Activated CD4-positive, alpha-beta memory T cell treated with anti-CD3 and anti-CD28 coated beads, Interleukin-2, amount 10 ng/mL, durations not matched to agents 7 days and 5 days (primary cell): ENCODE results near the gene CYP26B1. TPM values are rescaled to one million over a fixed set of nuclear protein-coding genes. Genes with fewer than 3 reads are reported as not detected.

ENCODE experiments used
- CTCF ChIA-PET: fragments of 350-600 bp; sonication (Branson Sonifier 250); formaldehyde crosslinking; loops from one replicate; lab custom pipeline; 2021; ENCODE audit warnings: antibody characterized with exemption, inconsistent platforms; lab: Charles Lee
- POLR2A ChIA-PET: fragments of 350-600 bp; sonication (Branson Sonifier 250); formaldehyde crosslinking; loops from one replicate; lab custom pipeline; 2021; ENCODE audit warnings: antibody characterized with exemption; lab: Charles Lee
- DNase-seq: peaks from one replicate; pipeline ENCODE4 v3.0.0-alpha.2; 2020
- H3K27ac Mint-ChIP-seq: one replicate; pipeline ENCODE4 v1.8.0; 2021; ENCODE audit warnings: mild to moderate bottlenecking, mixed read lengths
- H3K27me3 Mint-ChIP-seq: one replicate; pipeline ENCODE4 v1.8.0; 2021; ENCODE audit warnings: mixed read lengths
- H3K36me3 Mint-ChIP-seq: one replicate; pipeline ENCODE4 v1.8.0; 2021; ENCODE audit warnings: low read depth, mixed read lengths
- H3K4me1 Mint-ChIP-seq: one replicate; pipeline ENCODE4 v1.8.0; 2021; ENCODE audit warnings: mixed read lengths
- H3K4me3 Mint-ChIP-seq: one replicate; pipeline ENCODE4 v1.8.0; 2021; ENCODE audit warnings: mild to moderate bottlenecking, mixed read lengths
- H3K9me3 Mint-ChIP-seq: one replicate; pipeline ENCODE4 v1.8.0; 2021; ENCODE audit warnings: mixed read lengths
- total RNA-seq, 2 experiments: library from RNA; stranded (reverse); gene quantifications; one replicate each; pipeline ENCODE4 v1.2.3, GENCODE V29; 2021

Gene CYP26B1
- total RNA-seq, 2 experiments from 2014 or later: not detected

GRCh38 chr2:72136331-72136730 lies 11.3 kb downstream of the CYP26B1 start:
- no peaks in the 10 kb centered on the region for H3K9me3 Mint-ChIP-seq

GRCh38 chr2:72135921-72136320 lies 11.7 kb downstream of the CYP26B1 start:
- no peaks in the 10 kb centered on the region for H3K9me3 Mint-ChIP-seq
- no peak overlapping the region for H3K27ac Mint-ChIP-seq
- no peak overlapping the region for H3K4me3 Mint-ChIP-seq
- no peaks in the 10 kb centered on the region for H3K36me3 Mint-ChIP-seq
- no peak for DNase-seq
- ChIA-PET CTCF (no interaction called here), POLR2A (no interaction called here)
- H3K27me3 Mint-ChIP-seq: no peaks in the 10 kb centered on the region
- no peaks in the 10 kb centered on the region for H3K4me1 Mint-ChIP-seq

More at GRCh38 chr2:72136331-72136730, 11.3 kb downstream of the CYP26B1 start:
- H3K36me3 Mint-ChIP-seq: no peaks in the 10 kb centered on the region
- no peak for DNase-seq
- ChIA-PET POLR2A (no interaction called here), CTCF (no interaction called here)
- H3K27ac Mint-ChIP-seq: no peak overlapping the region
- H3K4me1 Mint-ChIP-seq: no peaks in the 10 kb centered on the region
- no peaks in the 10 kb centered on the region for H3K27me3 Mint-ChIP-seq
- no peak overlapping the region for H3K4me3 Mint-ChIP-seq

GRCh38 chr2:72134997-72135800 lies 12.5 kb downstream of the CYP26B1 start:
- POLR2A ChIA-PET: no interaction called here
- H3K9me3 Mint-ChIP-seq: no peaks in the 10 kb centered on the region
- H3K36me3 Mint-ChIP-seq: no peaks in the 10 kb centered on the region
- no peak overlapping the region for H3K4me3 Mint-ChIP-seq
- H3K27ac Mint-ChIP-seq: no peak overlapping the region
- CTCF ChIA-PET: no interaction called here
- no peaks in the 10 kb centered on the region for H3K27me3 Mint-ChIP-seq
- H3K4me1 Mint-ChIP-seq: no peaks in the 10 kb centered on the region
- no peak for DNase-seq

- Mint-ChIP-seq H3K27ac (no peak overlapping the region), H3K4me3 (no peak overlapping the region), H3K4me1 (no peaks in the 10 kb centered on the region), H3K36me3 (no peaks in the 10 kb centered on the region), H3K27me3 (no peaks in the 10 kb centered on the region), H3K9me3 (no peaks in the 10 kb centered on the region)
- POLR2A ChIA-PET: no interaction called here
- CTCF ChIA-PET: no interaction called here
- DNase-seq: no peak
These were observed 13.2 kb downstream of the CYP26B1 start for GRCh38 chr2:72134408-72134996.

GRCh38 chr2:72133721-72134407 lies 13.8 kb downstream of the CYP26B1 start:
- H3K9me3 Mint-ChIP-seq: no peaks in the 10 kb centered on the region
- no peak overlapping the region for H3K27ac Mint-ChIP-seq
- DNase-seq: no peak
- H3K27me3 Mint-ChIP-seq: no peaks in the 10 kb centered on the region
- ChIA-PET POLR2A (no interaction called here), CTCF (no interaction called here)
- no peaks in the 10 kb centered on the region for H3K4me1 Mint-ChIP-seq
- no peaks in the 10 kb centered on the region for H3K36me3 Mint-ChIP-seq
- no peak overlapping the region for H3K4me3 Mint-ChIP-seq

- Mint-ChIP-seq H3K4me3 (no peak overlapping the region), H3K27me3 (no peaks in the 10 kb centered on the region), H3K27ac (no peak overlapping the region), H3K4me1 (no peaks in the 10 kb centered on the region), H3K9me3 (no peaks in the 10 kb centered on the region), H3K36me3 (no peaks in the 10 kb centered on the region)
- no peak for DNase-seq
- ChIA-PET POLR2A (no interaction called here), CTCF (no interaction called here)
These were observed 14.5 kb downstream of the CYP26B1 start for GRCh38 chr2:72132981-72133720.

- no peaks in the 10 kb centered on the region for H3K9me3 Mint-ChIP-seq
- H3K27me3 Mint-ChIP-seq: no peaks in the 10 kb centered on the region
- DNase-seq: no peak
- no peak overlapping the region for H3K4me3 Mint-ChIP-seq
- ChIA-PET POLR2A (no interaction called here), CTCF (no interaction called here)
- H3K27ac Mint-ChIP-seq: no peak overlapping the region
- H3K4me1 Mint-ChIP-seq: no peaks in the 10 kb centered on the region
- no peaks in the 10 kb centered on the region for H3K36me3 Mint-ChIP-seq
These were observed 15.5 kb downstream of the CYP26B1 start for GRCh38 chr2:72131916-72132841.

- ChIA-PET POLR2A (no interaction called here), CTCF (no interaction called here)
- no peaks in the 10 kb centered on the region for H3K4me1 Mint-ChIP-seq
- DNase-seq: no peak
- H3K27ac Mint-ChIP-seq: no peak overlapping the region
- H3K4me3 Mint-ChIP-seq: no peak overlapping the region
- no peaks in the 10 kb centered on the region for H3K9me3 Mint-ChIP-seq
- no peaks in the 10 kb centered on the region for H3K27me3 Mint-ChIP-seq
- no peaks in the 10 kb centered on the region for H3K36me3 Mint-ChIP-seq
These were observed 16.2 kb downstream of the CYP26B1 start for GRCh38 chr2:72131371-72131891.

- no peaks in the 10 kb centered on the region for H3K9me3 Mint-ChIP-seq
- H3K36me3 Mint-ChIP-seq: no peaks in the 10 kb centered on the region
- ChIA-PET POLR2A (no interaction called here), CTCF (no interaction called here)
- H3K4me1 Mint-ChIP-seq: no peaks in the 10 kb centered on the region
- H3K27me3 Mint-ChIP-seq: no peaks in the 10 kb centered on the region
- H3K27ac Mint-ChIP-seq: no peak overlapping the region
- H3K4me3 Mint-ChIP-seq: no peak overlapping the region
- DNase-seq: no peak
These were observed 16.9 kb downstream of the CYP26B1 start for GRCh38 chr2:72130659-72131360.

- no peaks in the 10 kb centered on the region for H3K36me3 Mint-ChIP-seq
- ChIA-PET POLR2A (no interaction called here), CTCF (no interaction called here)
- no peaks in the 10 kb centered on the region for H3K9me3 Mint-ChIP-seq
- no peak overlapping the region for H3K27ac Mint-ChIP-seq
- no peak overlapping the region for H3K4me3 Mint-ChIP-seq
- H3K4me1 Mint-ChIP-seq: no peaks in the 10 kb centered on the region
- H3K27me3 Mint-ChIP-seq: no peaks in the 10 kb centered on the region
- no peak for DNase-seq
These were observed 17.9 kb downstream of the CYP26B1 start for GRCh38 chr2:72129681-72130340.

GRCh38 chr2:72128843-72129227 lies 18.8 kb downstream of the CYP26B1 start:
- DNase-seq: no peak
- ChIA-PET POLR2A (no interaction called here), CTCF (no interaction called here)

More at GRCh38 chr2:72128843-72129227, 18.8 kb downstream of the CYP26B1 start:
- H3K27ac Mint-ChIP-seq: no peak overlapping the region
- H3K36me3 Mint-ChIP-seq: no peaks in the 10 kb centered on the region
- H3K9me3 Mint-ChIP-seq: no peaks in the 10 kb centered on the region
- no peaks in the 10 kb centered on the region for H3K27me3 Mint-ChIP-seq
- no peaks in the 10 kb centered on the region for H3K4me1 Mint-ChIP-seq
- no peak overlapping the region for H3K4me3 Mint-ChIP-seq
